ENCODE measurements around the gene PLOD2. TPM values are rescaled to one million over a fixed set of nuclear protein-coding genes. Genes with fewer than 3 reads are reported as not detected.

PLOD2 gene
- total RNA-seq, 1 donor from 2014 or later = 29.2 TPM

- H3K4me3 Mint-ChIP-seq = no peak overlapping the region
- no peak overlapping the region for H3K27ac Mint-ChIP-seq
- H3K79me2 ChIP-seq (ENCODE audit: low read depth) = no peaks in the 10 kb centered on the region
Observed at GRCh38 chr3:146133441-146133840, 27.5 kb downstream of the PLOD2 start.

GRCh38 chr3:146131616-146132410, 29.2 kb downstream of the PLOD2 start:
- H3K36me3 Mint-ChIP-seq = no peaks in the 10 kb centered on the region
- H3K79me2 ChIP-seq (ENCODE audit: low read depth) = no peaks in the 10 kb centered on the region
- H3K27ac Mint-ChIP-seq = no peak overlapping the region
- no peak for TF ChIP-seq EZH2 (IDR thresholded peaks at IDR 0.05)
- TF ChIP-seq CTCF (IDR thresholded peaks at IDR 0.05) = no peak
- TF ChIP-seq EZH2phosphoT487 (IDR thresholded peaks at IDR 0.05) = no peak
- no peaks in the 10 kb centered on the region for H3F3A ChIP-seq (ENCODE audit: low read depth)
- peaks cover 5% of the 10 kb centered on the region for H3K4me1 Mint-ChIP-seq
- H3K4me3 Mint-ChIP-seq = no peak overlapping the region
- no peaks in the 10 kb centered on the region for H3K36me3 ChIP-seq
- no peak overlapping the region for H3K4me2 ChIP-seq
- no peaks in the 10 kb centered on the region for H4K20me1 ChIP-seq (ENCODE audit: low read depth)
- H3K4me1 ChIP-seq = no peaks in the 10 kb centered on the region
- no peaks in the 10 kb centered on the region for H3K9me3 ChIP-seq (ENCODE audit: low read depth)
- H2AFZ ChIP-seq (replicated peaks) = no peak overlapping the region
- H3K9ac ChIP-seq = no peak overlapping the region
- H3K4me3 ChIP-seq = no peak overlapping the region
- H3K27ac ChIP-seq = no peak overlapping the region
- DNase-seq (ENCODE audit: low spot score) = no peak
- H3K9me3 Mint-ChIP-seq = no peaks in the 10 kb centered on the region
- no peaks in the 10 kb centered on the region for H3K27me3 ChIP-seq
- H3K27me3 Mint-ChIP-seq (ENCODE audit: insufficient read depth, low read depth) = no peaks in the 10 kb centered on the region

More at GRCh38 chr3:146133441-146133840, 27.5 kb downstream of the PLOD2 start:
- Histone ChIP-seq H3K27ac (no peak overlapping the region), H4K20me1 (ENCODE audit: low read depth) (no peaks in the 10 kb centered on the region), H3F3A (ENCODE audit: low read depth) (no peaks in the 10 kb centered on the region), H3K36me3 (no peaks in the 10 kb centered on the region), H3K9ac (no peak overlapping the region), H3K27me3 (no peaks in the 10 kb centered on the region), H3K4me2 (no peak overlapping the region), H3K4me3 (no peak overlapping the region), H3K4me1 (no peaks in the 10 kb centered on the region), H3K9me3 (ENCODE audit: low read depth) (no peaks in the 10 kb centered on the region), H2AFZ (replicated peaks) (no peak overlapping the region)
- TF ChIP-seq CTCF (IDR thresholded peaks at IDR 0.05) (no peak), EZH2 (IDR thresholded peaks at IDR 0.05) (no peak), EZH2phosphoT487 (IDR thresholded peaks at IDR 0.05) (no peak)
- no peak for DNase-seq (ENCODE audit: low spot score)
- H3K9me3 Mint-ChIP-seq = no peaks in the 10 kb centered on the region
- peaks cover 5% of the 10 kb centered on the region for H3K4me1 Mint-ChIP-seq
- H3K36me3 Mint-ChIP-seq = no peaks in the 10 kb centered on the region
- H3K27me3 Mint-ChIP-seq (ENCODE audit: insufficient read depth, low read depth) = no peaks in the 10 kb centered on the region

- no peaks in the 10 kb centered on the region for H3K9me3 ChIP-seq (ENCODE audit: low read depth)
- no peaks in the 10 kb centered on the region for H4K20me1 ChIP-seq (ENCODE audit: low read depth)
- no peak overlapping the region for H3K9ac ChIP-seq
- Mint-ChIP-seq H3K9me3 (no peaks in the 10 kb centered on the region), H3K36me3 (no peaks in the 10 kb centered on the region), H3K27ac (no peak overlapping the region), H3K4me1 (peaks cover 5% of the 10 kb centered on the region), H3K4me3 (no peak overlapping the region), H3K27me3 (ENCODE audit: insufficient read depth, low read depth) (no peaks in the 10 kb centered on the region)
- H3K36me3 ChIP-seq = no peaks in the 10 kb centered on the region
- H2AFZ ChIP-seq (replicated peaks) = no peak overlapping the region
- no peak overlapping the region for H3K4me2 ChIP-seq
- no peaks in the 10 kb centered on the region for H3F3A ChIP-seq (ENCODE audit: low read depth)
- TF ChIP-seq EZH2phosphoT487 (IDR thresholded peaks at IDR 0.05) = no peak
- no peak for TF ChIP-seq EZH2 (IDR thresholded peaks at IDR 0.05)
- TF ChIP-seq CTCF (IDR thresholded peaks at IDR 0.05) = no peak
- H3K4me3 ChIP-seq = no peak overlapping the region
- DNase-seq (ENCODE audit: low spot score) = no peak
- no peak overlapping the region for H3K27ac ChIP-seq
- no peaks in the 10 kb centered on the region for H3K79me2 ChIP-seq (ENCODE audit: low read depth)
- no peaks in the 10 kb centered on the region for H3K4me1 ChIP-seq
- no peaks in the 10 kb centered on the region for H3K27me3 ChIP-seq
Observed at GRCh38 chr3:146130881-146131371, 30.1 kb downstream of the PLOD2 start.
